Body of pancreas (tissue), 4 donors: ENCODE data around the gene GRK6. TPM values are rescaled to one million over a fixed set of nuclear protein-coding genes. Genes with fewer than 3 reads are reported as not detected.

Source experiments
- ATAC-seq: fragments of 150-250 bp; one replicate; pipeline ENCODE4 v1.9.1; 2016
- DNase-seq, 4 donors: peaks; one replicate each; pipeline ENCODE4 v3.0.0-alpha.2; 2019
- H3K27ac ChIP-seq, 4 donors: fragments of 200-600 bp; sonication (generic); 1 replicate in 3 of 4; 2 replicates in 1 of 4; pipeline versions ENCODE4 v1.5.1 to v1.6.1; 2016 to 2019; ENCODE audit warnings: mild to moderate bottlenecking in 1 of 4, mixed read lengths in 1 of 4, moderate library complexity in 1 of 4
- H3K27me3 ChIP-seq, 2 donors: fragments of 200-600 bp; sonication (generic); one replicate each; pipeline ENCODE4 v1.6.0; 2016; ENCODE audit warnings: mild to moderate bottlenecking in 1 of 2
- H3K36me3 ChIP-seq, 2 donors: fragments of 200-600 bp; sonication (generic); replicated peaks in 1 of 2; 2 replicates each; pipeline ENCODE4 v1.5.1; 2016; ENCODE audit warnings: low read depth in 2 of 2; ENCODE audit not compliant: insufficient read depth in 1 of 2
- H3K4me1 ChIP-seq: fragments of 200-600 bp; sonication (generic); one replicate; pipeline ENCODE4 v1.6.0; 2016
- H3K4me3 ChIP-seq, 2 donors: fragments of 200-600 bp; sonication (generic); 1 replicate in 1 of 2; 2 replicates in 1 of 2; pipeline ENCODE4 v1.5.1; 2016 to 2019
- H3K9me3 ChIP-seq, 3 donors: fragments of 200-600 bp; sonication (generic); 1 replicate in 2 of 3; 2 replicates in 1 of 3; pipeline ENCODE4 v1.5.1; 2016
- POLR2A ChIP-seq, 3 donors: fragments of 450-650 bp; IDR thresholded peaks; one replicate each; pipeline ENCODE4 v1.6.1; 2016; ENCODE audit warnings: antibody characterized with exemption in 3 of 3, mild to moderate bottlenecking in 2 of 3
- WGBS, 2 donors: methylation state at CpG; one replicate each; pipeline ENCODE4 v1.1.5; 2017; 5-methylcytosine and 5-hydroxymethylcytosine counted together
- intact Hi-C: fragments of 100-400 bp; cut with DNase I; formaldehyde crosslinking; loops from one replicate; pipeline ENCODE4 v1.15.1; 2023
- total RNA-seq, 2 donors: library from RNA; depleted of rRNA; stranded (reverse); fragments of >200 nt; gene quantifications; one replicate each; pipeline ENCODE4 v1.1.0, GENCODE V29; 2016
- TF ChIP-seq, protein P1 (sequence below), 7 experiments: fragments of 450-650 bp in 4 of 7; fragments of 200-600 bp in 3 of 7; sonication (generic) in 3 of 7; IDR thresholded peaks; one replicate each; pipeline ENCODE4 v1.5.1; 2016 to 2019; ENCODE audit warnings: antibody characterized with exemption in 7 of 7

Gene GRK6
- total RNA-seq, 2 donors from 2014 or later, result 13.7 to 20.8 TPM

DNA sequence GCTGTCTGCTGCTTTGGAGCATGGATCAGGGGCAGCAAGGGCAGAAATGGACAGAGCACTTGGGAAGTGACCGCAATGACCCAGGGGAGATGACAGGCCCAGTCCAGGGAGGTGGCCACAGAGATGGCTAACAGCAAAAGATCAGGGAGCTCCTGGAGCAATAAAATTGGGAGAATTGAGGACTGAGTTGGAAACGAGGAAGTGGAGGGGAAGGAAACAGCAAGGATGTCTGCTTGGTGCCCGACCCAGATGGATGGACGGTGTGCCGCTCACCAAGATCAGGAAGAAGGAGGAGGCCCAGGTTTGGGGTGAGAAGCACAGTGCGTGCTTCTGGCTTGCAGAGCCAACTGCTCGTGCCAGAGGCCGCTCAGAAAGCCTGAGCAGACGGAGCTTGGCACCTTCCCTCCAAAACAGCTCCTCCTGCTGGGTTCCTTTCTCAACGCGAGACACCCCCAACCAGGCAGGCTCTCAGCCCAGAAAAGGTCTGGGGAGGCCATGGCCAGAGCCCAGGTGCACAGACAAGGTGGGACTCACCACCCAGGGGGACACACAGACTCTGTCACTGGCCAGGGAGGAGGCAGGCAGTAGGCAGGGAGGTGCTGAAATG, 44.0 kb upstream of the GRK6 start:
- intact Hi-C loops, result no loop called here
- ATAC-seq (peak; percentile 75), DNase-seq (peak; percentile 67 to 82 (median 74))
- Histone ChIP-seq H3K36me3 (no peaks in the 10 kb centered on the region), H3K4me3 (no peak overlapping the region), H3K27ac (no peak overlapping the region), H3K9me3 (no peaks in the 10 kb centered on the region), H3K27me3 (no peaks in the 10 kb centered on the region), H3K4me1 (peaks cover 21% of the 10 kb centered on the region)
- WGBS, 2 donors, result 29 to 32% methylated on average over 11 of the region's 11 CpGs
- TF ChIP-seq, protein P1, sequence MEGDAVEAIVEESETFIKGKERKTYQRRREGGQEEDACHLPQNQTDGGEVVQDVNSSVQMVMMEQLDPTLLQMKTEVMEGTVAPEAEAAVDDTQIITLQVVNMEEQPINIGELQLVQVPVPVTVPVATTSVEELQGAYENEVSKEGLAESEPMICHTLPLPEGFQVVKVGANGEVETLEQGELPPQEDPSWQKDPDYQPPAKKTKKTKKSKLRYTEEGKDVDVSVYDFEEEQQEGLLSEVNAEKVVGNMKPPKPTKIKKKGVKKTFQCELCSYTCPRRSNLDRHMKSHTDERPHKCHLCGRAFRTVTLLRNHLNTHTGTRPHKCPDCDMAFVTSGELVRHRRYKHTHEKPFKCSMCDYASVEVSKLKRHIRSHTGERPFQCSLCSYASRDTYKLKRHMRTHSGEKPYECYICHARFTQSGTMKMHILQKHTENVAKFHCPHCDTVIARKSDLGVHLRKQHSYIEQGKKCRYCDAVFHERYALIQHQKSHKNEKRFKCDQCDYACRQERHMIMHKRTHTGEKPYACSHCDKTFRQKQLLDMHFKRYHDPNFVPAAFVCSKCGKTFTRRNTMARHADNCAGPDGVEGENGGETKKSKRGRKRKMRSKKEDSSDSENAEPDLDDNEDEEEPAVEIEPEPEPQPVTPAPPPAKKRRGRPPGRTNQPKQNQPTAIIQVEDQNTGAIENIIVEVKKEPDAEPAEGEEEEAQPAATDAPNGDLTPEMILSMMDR (IDR thresholded peaks at IDR 0.05), result peak in 6 of 7 experiments; percentile 16 to 65 (median 52)
- TF ChIP-seq POLR2A (IDR thresholded peaks at IDR 0.05), result no peak

DNA sequence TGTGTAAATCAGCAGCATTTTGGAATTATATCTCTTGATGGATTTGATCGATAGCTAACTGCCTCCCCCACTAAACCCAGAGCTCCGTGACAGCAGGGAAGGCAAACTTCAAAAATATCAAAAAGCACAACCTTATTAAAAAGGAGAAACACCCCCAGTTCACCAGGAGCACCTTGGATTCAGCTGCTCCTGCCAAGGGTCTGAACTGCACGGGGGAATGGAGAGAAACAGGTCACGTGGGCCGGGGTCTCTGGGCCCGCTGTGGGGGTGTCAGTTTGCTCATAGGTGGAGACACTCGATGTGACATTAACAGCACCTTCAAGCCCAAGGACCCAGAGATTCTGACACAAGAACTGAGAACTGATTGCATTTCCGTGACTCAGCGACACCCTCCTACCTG, 43.3 kb upstream of the GRK6 start:
- TF ChIP-seq POLR2A (IDR thresholded peaks at IDR 0.05), result no peak
- TF ChIP-seq, protein P1 (IDR thresholded peaks at IDR 0.05), result no peak
- Histone ChIP-seq H3K36me3 (no peaks in the 10 kb centered on the region), H3K27ac (no peak overlapping the region), H3K4me1 (peaks cover 20% of the 10 kb centered on the region), H3K4me3 (no peak overlapping the region), H3K27me3 (no peaks in the 10 kb centered on the region), H3K9me3 (no peaks in the 10 kb centered on the region)
- ATAC-seq (no peak), DNase-seq (no peak)
- 84 to 88% methylated on average over 9 of the region's 9 CpGs for WGBS, 2 donors
- intact Hi-C loops, result no loop called here

DNA sequence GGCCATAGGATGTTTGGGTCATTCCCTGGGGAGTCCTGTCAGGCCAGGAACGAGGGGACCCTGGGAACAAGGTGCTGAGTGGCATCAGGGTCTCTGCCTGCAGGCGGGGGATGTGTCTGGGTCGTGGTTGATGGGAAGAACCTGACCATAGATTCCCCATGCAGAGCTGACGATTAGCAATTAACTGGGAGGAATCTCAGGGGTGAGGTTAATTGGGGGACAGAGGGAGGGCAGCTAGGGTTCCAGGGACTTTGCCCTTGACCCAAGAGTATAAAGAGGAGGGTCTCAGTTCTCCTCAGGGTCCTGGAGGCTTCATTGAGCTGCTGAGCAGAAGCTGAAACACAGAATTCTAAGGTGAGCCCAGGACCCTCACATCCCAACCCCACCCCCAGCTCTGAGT, 42.3 kb upstream of the GRK6 start, which contains the start of gene SLC34A1:
Gene SLC34A1, plus strand, starts transcription at position 301 of the 400 bp plus-strand sequence. CDS start 1,308 bp downstream, outside the sequence.
- DNase-seq, result no peak
- Histone ChIP-seq H3K27ac (no peak within 1 kb of the TSS), H3K9me3 (no peaks in the 10 kb centered on the region), H3K4me3 (no peak within 1 kb of the TSS), H3K36me3 (no peaks in the 10 kb centered on the region), H3K4me1 (peaks cover 10% of the 10 kb centered on the region), H3K27me3 (no peaks in the 10 kb centered on the region)
- 69 to 70% methylated on average over 4 of the region's 4 CpGs for WGBS, 2 donors
- TF ChIP-seq POLR2A (IDR thresholded peaks at IDR 0.05), result no peak
- TF ChIP-seq, protein P1 (IDR thresholded peaks at IDR 0.05), result no peak
- no peak for ATAC-seq
- intact Hi-C loops, result no loop called here

DNA sequence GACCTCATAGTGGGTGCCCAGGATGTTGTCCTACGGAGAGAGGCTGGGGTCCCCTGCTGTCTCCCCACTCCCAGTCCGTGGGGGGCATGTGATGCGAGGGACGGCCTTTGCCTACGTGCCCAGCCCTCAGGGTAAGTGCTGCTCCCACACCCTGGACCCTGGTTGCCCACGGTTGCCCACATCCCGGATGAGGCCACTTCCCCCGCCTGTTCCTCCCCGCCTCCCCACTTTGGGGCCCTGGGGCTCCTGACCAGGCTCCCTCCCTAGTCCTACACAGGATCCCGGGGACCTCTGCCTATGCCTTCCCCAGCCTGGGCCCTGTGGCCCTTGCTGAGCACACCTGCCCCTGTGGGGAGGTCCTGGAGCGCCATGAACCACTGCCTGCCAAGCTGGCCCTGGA, 40.8 kb upstream of the GRK6 start:
- Histone ChIP-seq H3K4me3 (no peak overlapping the region), H3K9me3 (no peaks in the 10 kb centered on the region), H3K36me3 (no peaks in the 10 kb centered on the region), H3K27ac (no peak overlapping the region), H3K4me1 (peaks cover 5% of the 10 kb centered on the region), H3K27me3 (no peaks in the 10 kb centered on the region)
- WGBS, 2 donors, result 40 to 57% methylated on average over 1 to 9 of the region's 11 CpGs
- ATAC-seq (no peak), DNase-seq (no peak)
- intact Hi-C loops, result loop anchor here (5.0 kb wide), 1 partner anchor 117 kb away; no protein-coding TSS in a partner anchor
- TF ChIP-seq POLR2A (IDR thresholded peaks at IDR 0.05), result no peak
- TF ChIP-seq, protein P1 (IDR thresholded peaks at IDR 0.05), result no peak

DNA sequence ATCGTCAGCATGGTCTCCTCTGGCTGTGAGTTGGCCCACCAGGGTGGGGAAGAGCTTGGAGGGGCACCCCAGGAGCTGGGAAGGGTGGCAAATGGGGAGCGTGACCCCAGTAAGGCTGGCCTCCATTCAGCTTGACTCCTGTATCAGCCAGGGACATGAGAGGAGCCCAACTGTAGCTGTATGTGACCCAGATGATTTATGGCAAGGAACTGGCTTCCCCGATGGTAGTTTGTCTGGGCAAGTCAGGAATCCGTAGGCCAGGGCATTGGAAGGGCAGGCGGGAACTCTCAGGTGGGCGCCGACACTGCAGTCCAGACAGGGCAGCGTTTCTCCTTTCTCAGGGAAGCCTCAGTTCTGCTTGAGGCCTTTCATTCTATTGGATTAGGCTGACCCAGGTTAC, 39.9 kb upstream of the GRK6 start:
- no peak for DNase-seq
- ATAC-seq, result no peak
- peaks cover 5% of the 10 kb centered on the region for H3K4me1 ChIP-seq
- H3K27me3 ChIP-seq, result no peaks in the 10 kb centered on the region
- no peaks in the 10 kb centered on the region for H3K36me3 ChIP-seq
- no peaks in the 10 kb centered on the region for H3K9me3 ChIP-seq
- no peak for TF ChIP-seq POLR2A (IDR thresholded peaks at IDR 0.05)
- TF ChIP-seq, protein P1 (IDR thresholded peaks at IDR 0.05), result no peak
- WGBS, 2 donors, result 88 to 100% methylated on average over 2 to 8 of the region's 8 CpGs
- H3K4me3 ChIP-seq, result no peak overlapping the region
- no peak overlapping the region for H3K27ac ChIP-seq
- intact Hi-C loops, result loop anchor here (5.0 kb wide), 1 partner anchor 116 kb away; no protein-coding TSS in a partner anchor
